ENCODE results near the gene CMTM3.

CMTM3 gene

DNA sequence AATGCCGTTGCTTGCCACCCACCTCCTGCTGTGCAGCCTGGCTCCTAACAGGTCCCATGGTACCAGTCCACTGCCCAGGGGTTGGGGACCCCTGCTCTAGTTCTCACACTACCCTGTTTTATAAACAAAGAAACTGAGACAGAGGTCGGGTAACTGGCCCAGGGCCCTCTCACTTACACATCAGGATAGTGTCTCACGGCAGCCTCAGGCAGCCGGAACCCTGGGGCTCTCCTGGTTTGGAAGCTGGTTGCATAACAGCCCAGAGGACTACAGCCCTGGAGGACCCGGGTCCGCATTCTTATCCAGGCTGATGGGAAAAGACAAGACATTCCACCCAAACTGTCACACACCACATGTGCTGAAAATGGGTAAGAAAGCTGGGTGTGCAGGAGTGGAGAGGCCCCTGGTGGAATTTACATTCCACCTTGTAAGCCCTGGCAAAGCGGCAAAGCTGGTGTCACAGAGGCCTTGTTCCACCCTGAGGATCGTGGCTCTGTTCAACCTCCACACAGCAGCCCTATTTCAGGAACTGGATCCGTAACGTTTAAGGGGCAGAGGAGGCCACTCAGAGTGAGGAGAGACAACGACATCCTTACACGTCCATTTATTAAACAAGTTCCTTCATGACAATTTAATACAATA, 9.8 kb downstream of the CMTM3 start:
- ChIA-PET POLR2A (no interaction called here), CTCF (no interaction called here)
- DNase-seq (ENCODE audit: extremely low spot score): no peak
- TF ChIP-seq CTCF (IDR thresholded peaks at IDR 0.05; ENCODE audit: control extremely low read depth, extremely low read depth, low read depth, missing control alignments): no peak

DNA sequence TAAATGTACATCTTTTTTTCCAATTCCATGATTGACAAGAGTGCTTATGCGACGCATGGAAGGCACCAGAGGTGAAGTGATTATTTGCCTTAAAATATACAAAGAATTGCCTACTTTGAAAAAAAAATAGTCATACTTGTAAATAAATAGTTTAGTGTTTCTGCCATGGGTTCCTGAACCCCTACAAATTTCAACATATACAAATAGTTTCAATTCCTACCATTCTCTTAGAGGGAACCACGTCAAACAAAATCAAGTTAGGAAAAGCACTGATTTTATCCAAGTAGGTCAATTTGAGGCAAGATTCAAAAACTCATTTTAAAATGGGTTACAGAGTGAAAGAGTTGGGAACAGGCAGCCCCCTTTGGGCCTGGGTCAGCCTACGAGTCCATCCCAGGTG, 11.7 kb downstream of the CMTM3 start:
- TF ChIP-seq CTCF (IDR thresholded peaks at IDR 0.05; ENCODE audit: control extremely low read depth, extremely low read depth, low read depth, missing control alignments): no peak
- POLR2A ChIA-PET: no interaction called here
- no peak for DNase-seq (ENCODE audit: extremely low spot score)
- CTCF ChIA-PET: no interaction called here

DNA sequence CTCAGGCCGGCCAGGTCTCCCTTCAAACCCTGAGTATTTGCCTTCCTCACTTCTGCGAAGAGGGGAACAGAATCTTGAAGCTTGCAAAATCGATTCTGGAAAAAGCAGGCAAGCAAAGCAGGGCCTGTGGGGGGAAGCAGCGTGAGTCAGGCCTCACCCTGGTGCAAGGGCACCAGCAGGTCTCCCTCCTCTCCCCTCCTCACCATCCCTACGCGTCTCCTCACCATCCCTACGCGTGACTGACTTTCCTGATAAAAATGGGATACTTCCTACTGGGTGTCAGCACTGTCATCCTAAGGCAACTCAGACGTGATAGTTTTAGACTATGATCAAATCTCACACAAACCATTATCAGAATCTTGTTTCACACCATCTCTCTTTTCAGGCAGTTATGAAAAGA, 12.1 kb downstream of the CMTM3 start:
- ChIA-PET CTCF (interaction anchor here (1.7 to 4.5 kb wide), 4 partner anchors 8 to 209 kb away, joined by 4 to 38 read pairs (median 8); no protein-coding TSS in a partner anchor), POLR2A (no interaction called here)
- no peak for DNase-seq (ENCODE audit: extremely low spot score)
- no peak for TF ChIP-seq CTCF (IDR thresholded peaks at IDR 0.05; ENCODE audit: control extremely low read depth, extremely low read depth, low read depth, missing control alignments)

DNA sequence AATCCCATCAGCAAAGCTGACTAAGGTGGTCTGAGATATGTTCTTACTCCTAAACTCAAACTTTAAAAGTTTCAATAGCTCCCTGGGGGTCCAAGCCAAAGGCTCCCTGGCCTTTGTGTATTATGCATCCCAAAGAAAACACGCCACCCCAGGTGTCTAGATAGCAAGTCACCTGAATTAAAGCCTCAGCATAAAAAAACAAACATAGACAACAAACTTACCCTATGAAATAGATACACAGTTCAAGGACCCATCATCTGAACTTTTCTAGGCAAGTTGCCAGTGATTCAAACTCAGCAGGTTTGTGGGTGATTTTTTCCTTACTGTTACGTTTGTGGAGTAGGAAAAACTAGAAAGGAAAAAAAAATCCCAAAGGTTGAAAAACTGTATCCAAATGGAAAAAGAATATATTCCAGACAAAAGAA, 12.5 kb downstream of the CMTM3 start:
- no peak for DNase-seq (ENCODE audit: extremely low spot score)
- TF ChIP-seq CTCF (IDR thresholded peaks at IDR 0.05; ENCODE audit: control extremely low read depth, extremely low read depth, low read depth, missing control alignments): no peak
- POLR2A ChIA-PET: no interaction called here

DNA sequence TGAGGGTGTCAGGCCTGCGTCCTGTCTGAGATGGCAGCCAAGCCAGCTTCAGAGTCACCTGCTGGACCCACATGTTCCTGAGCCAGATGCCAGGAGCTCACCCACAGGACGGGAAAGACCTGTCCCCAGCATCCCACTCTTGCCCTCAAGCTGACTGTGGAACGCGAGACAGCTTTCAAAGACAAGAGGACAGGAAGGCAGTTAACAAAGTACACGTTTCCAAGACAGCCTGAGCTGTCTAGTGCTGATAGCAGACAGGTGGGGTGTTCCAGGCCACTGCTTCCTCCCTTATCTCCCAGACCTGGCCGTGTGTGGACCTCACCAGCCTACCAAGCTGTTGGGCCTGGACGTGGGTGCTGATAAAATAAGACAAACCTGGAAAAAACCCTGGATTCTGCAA, 13.2 kb downstream of the CMTM3 start:
- no peak for TF ChIP-seq CTCF (IDR thresholded peaks at IDR 0.05; ENCODE audit: control extremely low read depth, extremely low read depth, low read depth, missing control alignments)
- POLR2A ChIA-PET: interaction anchor here (0.6 kb wide), 1 partner anchor 251 kb away, joined by 4 read pairs; no protein-coding TSS in a partner anchor
- CTCF ChIA-PET: interaction anchor here (1.0 to 4.5 kb wide), 6 partner anchors 8 to 274 kb away, joined by 3 to 38 read pairs (median 4); no protein-coding TSS in a partner anchor
- DNase-seq (ENCODE audit: extremely low spot score): no peak

More for the DNA sequence above, 12.5 kb downstream of the CMTM3 start:
- CTCF ChIA-PET: interaction anchor here (1.0 to 4.5 kb wide), 6 partner anchors 8 to 274 kb away, joined by 3 to 38 read pairs (median 4); no protein-coding TSS in a partner anchor

DNA sequence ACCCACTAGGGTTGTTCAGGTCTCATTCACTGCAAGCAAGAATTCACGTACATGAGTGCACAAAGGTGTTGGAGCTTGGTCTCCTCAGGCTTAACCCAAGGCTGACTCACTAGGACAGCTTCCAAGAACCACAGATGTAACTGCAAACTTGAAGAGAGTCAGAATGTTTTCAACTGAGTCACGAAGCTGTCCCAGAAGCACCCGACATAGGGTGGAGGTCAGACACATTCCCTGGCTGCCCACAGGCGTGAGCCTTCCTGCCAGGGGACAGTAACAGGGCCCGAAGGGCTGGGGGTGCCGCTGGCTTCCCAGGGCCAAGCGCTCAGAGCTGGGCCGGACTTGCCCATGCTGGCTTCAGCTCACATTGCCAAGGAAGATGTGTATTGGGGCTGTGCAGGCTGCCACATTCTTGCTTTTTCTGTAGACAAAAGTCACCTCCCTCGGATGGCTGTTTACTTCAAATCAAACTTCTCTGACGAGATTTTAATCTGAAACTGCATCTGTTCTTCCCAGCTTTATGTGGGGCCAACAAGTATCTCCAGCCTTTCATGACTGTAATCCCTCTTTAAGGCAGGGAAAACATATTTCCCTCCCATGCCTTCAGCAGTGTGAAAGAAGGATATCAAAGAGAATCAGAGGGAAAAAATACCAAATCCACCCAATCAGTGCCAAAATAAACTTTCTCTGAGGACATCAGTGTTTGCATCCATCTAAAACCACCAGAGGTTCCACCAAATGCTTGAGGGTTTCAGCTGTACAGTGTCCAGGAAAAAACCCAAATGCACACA, 14.3 kb downstream of the CMTM3 start:
- POLR2A ChIA-PET: interaction anchor here (0.6 kb wide), 1 partner anchor 23 kb away, joined by 3 read pairs; no protein-coding TSS in a partner anchor
- no peak for DNase-seq (ENCODE audit: extremely low spot score)
- TF ChIP-seq CTCF (IDR thresholded peaks at IDR 0.05; ENCODE audit: control extremely low read depth, extremely low read depth, low read depth, missing control alignments): no peak
- CTCF ChIA-PET: interaction anchor here (1.1 to 4.5 kb wide), 6 partner anchors 10 to 255 kb away, joined by 3 to 38 read pairs (median 4); no protein-coding TSS in a partner anchor

All from GM10248 (cell line).